Measurements from ENCODE around the gene CFAP410.

CFAP410 gene

DNA sequence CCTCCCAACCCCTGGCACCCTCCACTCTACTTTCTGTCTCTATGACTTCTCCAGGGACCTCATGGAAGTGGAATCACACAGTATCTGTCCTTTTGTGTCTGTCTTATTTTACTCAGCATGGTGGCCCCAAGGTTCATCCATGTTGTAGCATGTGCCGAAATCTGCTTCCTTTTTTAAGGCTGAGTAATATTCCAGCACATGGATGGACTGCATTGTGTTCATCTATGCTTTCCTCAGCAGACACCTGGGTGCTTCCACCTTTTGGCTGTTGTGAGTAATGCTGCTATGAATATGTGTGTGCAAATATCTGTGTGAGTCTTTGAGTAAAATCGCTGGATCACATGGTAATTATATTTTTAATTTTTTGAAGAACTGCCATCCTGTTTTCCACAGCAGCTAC is 40.9 kb downstream of the CFAP410 start:
- no peaks in the 10 kb centered on the region for H3K9me2 ChIP-seq (replicated peaks; ENCODE audit: control insufficient read depth, low read length)
- peak overlapping the region; percentile 12; the same call in 1 of the 2 replicates for H3K27ac ChIP-seq (ENCODE audit: low read depth, low read length)
- no peaks in the 10 kb centered on the region for H3K9me3 ChIP-seq (ENCODE audit: control insufficient read depth, insufficient read depth, low read length)
- H3K27me3 ChIP-seq (ENCODE audit: control insufficient read depth, low read length): peaks cover 10% of the 10 kb centered on the region
- H3K79me2 ChIP-seq (ENCODE audit: control insufficient read depth, low read length): peaks cover 32% of the 10 kb centered on the region
- peaks cover 8% of the 10 kb centered on the region for H3F3A ChIP-seq (ENCODE audit: control insufficient read depth, insufficient read depth)
- TF ChIP-seq, protein P1, sequence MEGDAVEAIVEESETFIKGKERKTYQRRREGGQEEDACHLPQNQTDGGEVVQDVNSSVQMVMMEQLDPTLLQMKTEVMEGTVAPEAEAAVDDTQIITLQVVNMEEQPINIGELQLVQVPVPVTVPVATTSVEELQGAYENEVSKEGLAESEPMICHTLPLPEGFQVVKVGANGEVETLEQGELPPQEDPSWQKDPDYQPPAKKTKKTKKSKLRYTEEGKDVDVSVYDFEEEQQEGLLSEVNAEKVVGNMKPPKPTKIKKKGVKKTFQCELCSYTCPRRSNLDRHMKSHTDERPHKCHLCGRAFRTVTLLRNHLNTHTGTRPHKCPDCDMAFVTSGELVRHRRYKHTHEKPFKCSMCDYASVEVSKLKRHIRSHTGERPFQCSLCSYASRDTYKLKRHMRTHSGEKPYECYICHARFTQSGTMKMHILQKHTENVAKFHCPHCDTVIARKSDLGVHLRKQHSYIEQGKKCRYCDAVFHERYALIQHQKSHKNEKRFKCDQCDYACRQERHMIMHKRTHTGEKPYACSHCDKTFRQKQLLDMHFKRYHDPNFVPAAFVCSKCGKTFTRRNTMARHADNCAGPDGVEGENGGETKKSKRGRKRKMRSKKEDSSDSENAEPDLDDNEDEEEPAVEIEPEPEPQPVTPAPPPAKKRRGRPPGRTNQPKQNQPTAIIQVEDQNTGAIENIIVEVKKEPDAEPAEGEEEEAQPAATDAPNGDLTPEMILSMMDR (IDR thresholded peaks at IDR 0.05; ENCODE audit: low read depth, low read length, poor library complexity, severe bottlenecking): no peak
- TF ChIP-seq EZH2phosphoT487 (IDR thresholded peaks at IDR 0.05; ENCODE audit: borderline replicate concordance, low read length): no peak
- H3K4me3 ChIP-seq (ENCODE audit: low read length): peak overlapping the region; percentile 27
- peaks cover 70% of the 10 kb centered on the region for H3K4me1 ChIP-seq (ENCODE audit: control insufficient read depth, low read length)
- peak overlapping the region; percentile 97 for H3K4me2 ChIP-seq (ENCODE audit: low read length)
- peaks cover 16% of the 10 kb centered on the region; the same call in 1 of the 2 replicates for H4K20me1 ChIP-seq (ENCODE audit: control insufficient read depth, insufficient read depth, low read depth, low read length)
- peaks cover 23% of the 10 kb centered on the region for H3K36me3 ChIP-seq (ENCODE audit: control insufficient read depth, low read length)

DNA sequence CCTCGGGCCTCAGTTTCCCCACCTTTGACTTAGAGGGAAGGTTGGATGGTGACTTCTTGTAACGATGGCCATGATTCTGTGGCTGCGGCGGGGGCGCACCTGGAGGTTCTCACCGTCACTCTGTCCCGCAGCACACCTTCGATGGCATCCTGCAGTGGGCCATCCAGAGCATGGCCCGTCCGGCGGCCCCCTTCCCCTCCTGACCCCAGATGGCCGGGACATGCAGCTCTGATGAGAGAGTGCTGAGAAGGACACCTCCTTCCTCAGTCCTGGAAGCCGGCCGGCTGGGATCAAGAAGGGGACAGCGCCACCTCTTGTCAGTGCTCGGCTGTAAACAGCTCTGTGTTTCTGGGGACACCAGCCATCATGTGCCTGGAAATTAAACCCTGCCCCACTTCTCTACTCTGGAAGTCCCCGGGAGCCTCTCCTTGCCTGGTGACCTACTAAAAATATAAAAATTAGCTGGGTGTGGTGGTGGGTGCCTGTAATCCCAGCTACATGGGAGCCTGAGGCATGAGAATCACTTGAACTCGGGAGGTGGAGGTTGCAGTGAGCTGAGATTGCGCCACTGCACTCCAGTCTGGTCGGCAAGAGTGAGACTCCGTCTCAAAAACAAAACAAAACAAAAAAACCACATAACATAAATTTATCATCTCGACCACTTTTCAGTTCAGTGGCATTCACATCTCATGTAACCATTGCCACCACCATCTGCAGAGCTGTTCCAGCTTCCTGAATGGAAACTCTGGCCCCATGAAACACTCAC is 41.5 kb downstream of the CFAP410 start:
- no peaks in the 10 kb centered on the region for H3K9me3 ChIP-seq (ENCODE audit: control insufficient read depth, insufficient read depth, low read length)
- H3K27me3 ChIP-seq (ENCODE audit: control insufficient read depth, low read length): peaks cover 10% of the 10 kb centered on the region
- H3F3A ChIP-seq (ENCODE audit: control insufficient read depth, insufficient read depth): peaks cover 8% of the 10 kb centered on the region
- peak overlapping the region; percentile 97 for H3K4me2 ChIP-seq (ENCODE audit: low read length)
- no peaks in the 10 kb centered on the region for H3K9me2 ChIP-seq (replicated peaks; ENCODE audit: control insufficient read depth, low read length)
- H3K4me3 ChIP-seq (ENCODE audit: low read length): peak overlapping the region; percentile 27
- peak overlapping the region; percentile 12; the same call in 1 of the 2 replicates for H3K27ac ChIP-seq (ENCODE audit: low read depth, low read length)
- H3K36me3 ChIP-seq (ENCODE audit: control insufficient read depth, low read length): peaks cover 21% of the 10 kb centered on the region
- H3K4me1 ChIP-seq (ENCODE audit: control insufficient read depth, low read length): peaks cover 64% of the 10 kb centered on the region
- TF ChIP-seq, protein P1 (IDR thresholded peaks at IDR 0.05; ENCODE audit: low read depth, low read length, poor library complexity, severe bottlenecking): peak; percentile 93
- TF ChIP-seq EZH2phosphoT487 (IDR thresholded peaks at IDR 0.05; ENCODE audit: borderline replicate concordance, low read length): no peak
- H3K79me2 ChIP-seq (ENCODE audit: control insufficient read depth, low read length): peaks cover 26% of the 10 kb centered on the region
- peaks cover 16% of the 10 kb centered on the region; the same call in 1 of the 2 replicates for H4K20me1 ChIP-seq (ENCODE audit: control insufficient read depth, insufficient read depth, low read depth, low read length)

DNA sequence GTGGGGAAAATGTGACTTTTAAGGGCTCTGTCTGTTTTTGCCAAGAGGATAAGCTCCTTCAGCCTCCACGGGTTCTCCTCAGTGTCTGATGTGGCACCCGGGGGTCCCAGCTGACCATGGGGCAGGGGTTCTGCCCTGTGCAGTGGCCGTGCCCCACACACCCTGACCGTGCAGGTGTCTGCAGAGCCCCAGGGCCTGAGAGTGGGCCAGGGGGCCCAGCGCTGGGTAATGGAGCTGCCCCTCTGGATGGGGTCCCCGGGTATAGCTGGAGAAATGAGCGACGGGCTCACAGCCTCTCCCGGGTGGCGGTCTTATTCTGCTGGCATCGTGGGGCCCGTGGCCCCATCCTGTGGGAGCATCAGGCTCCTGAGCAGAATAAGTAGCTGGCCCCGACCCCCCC is 42.3 kb downstream of the CFAP410 start:
- H3K9me2 ChIP-seq (replicated peaks; ENCODE audit: control insufficient read depth, low read length): no peaks in the 10 kb centered on the region
- no peak overlapping the region for H3K4me2 ChIP-seq (ENCODE audit: low read length)
- H3K36me3 ChIP-seq (ENCODE audit: control insufficient read depth, low read length): peaks cover 13% of the 10 kb centered on the region
- no peak overlapping the region for H3K27ac ChIP-seq (ENCODE audit: low read depth, low read length)
- H3K79me2 ChIP-seq (ENCODE audit: control insufficient read depth, low read length): peaks cover 18% of the 10 kb centered on the region
- H3K4me1 ChIP-seq (ENCODE audit: control insufficient read depth, low read length): peaks cover 57% of the 10 kb centered on the region
- H3K9me3 ChIP-seq (ENCODE audit: control insufficient read depth, insufficient read depth, low read length): no peaks in the 10 kb centered on the region
- no peak overlapping the region for H3K4me3 ChIP-seq (ENCODE audit: low read length)
- H3F3A ChIP-seq (ENCODE audit: control insufficient read depth, insufficient read depth): peaks cover 8% of the 10 kb centered on the region
- peaks cover 10% of the 10 kb centered on the region for H3K27me3 ChIP-seq (ENCODE audit: control insufficient read depth, low read length)
- H4K20me1 ChIP-seq (ENCODE audit: control insufficient read depth, insufficient read depth, low read depth, low read length): peaks cover 10% of the 10 kb centered on the region; the same call in 1 of the 2 replicates
- TF ChIP-seq EZH2phosphoT487 (IDR thresholded peaks at IDR 0.05; ENCODE audit: borderline replicate concordance, low read length): no peak
- TF ChIP-seq, protein P1 (IDR thresholded peaks at IDR 0.05; ENCODE audit: low read depth, low read length, poor library complexity, severe bottlenecking): no peak
